Breast epithelium (tissue), 3 donors: ENCODE measurements around the gene DNM3.
"Not testable (repeated sequence)": the region's sequence is repeated elsewhere in the genome, so short reads cannot be mapped to it uniquely, and the experiment has no call there.

Experiments
- CTCF ChIP-seq, 3 donors: fragments of 450-650 bp; IDR thresholded peaks; one replicate each; pipeline ENCODE4 v1.5.1; 2016 to 2017; ENCODE audit warnings: antibody characterized with exemption in 3 of 3, mild to moderate bottlenecking in 3 of 3, moderate library complexity in 3 of 3
- POLR2A ChIP-seq: fragments of 450-650 bp; IDR thresholded peaks from one replicate; pipeline ENCODE4 v1.6.1; 2016; ENCODE audit warnings: antibody characterized with exemption, mild to moderate bottlenecking, moderate library complexity
- POLR2AphosphoS5 ChIP-seq, 3 donors: sonication (generic); formaldehyde crosslinking; IDR thresholded peaks; one replicate each; pipeline ENCODE4 v1.6.1; 2017; ENCODE audit warnings: antibody characterized with exemption in 3 of 3

- TF ChIP-seq POLR2AphosphoS5 (IDR thresholded peaks at IDR 0.05); CTCF (IDR thresholded peaks at IDR 0.05); POLR2A: not testable (repeated sequence)
These were observed 530.3 kb downstream of the DNM3 start for GRCh38 chr1:172371646-172372045.
